ENCODE results near the gene ARL15.

GRCh38 chr5:53871775-53872174, 438.6 kb downstream of the ARL15 start:
- TF ChIP-seq EZH2 (IDR thresholded peaks at IDR 0.05; ENCODE audit: low read depth), result no peak
- TF ChIP-seq CTCF (conservative IDR thresholded peaks at IDR 0.05), result no peak
